GM12875 (cell line): ENCODE data around the gene TMEM170A.
"Not testable (repeated sequence)": the region's sequence is repeated elsewhere in the genome, so short reads cannot be mapped to it uniquely, and the experiment has no call there.

Experiments used
- H3K4me3 ChIP-seq: one replicate; pipeline ENCODE4 v1.5.1; 2011; ENCODE audit warnings: low read depth, low read length, control low read depth
- CTCF ChIP-seq: IDR thresholded peaks from 2 replicates; pipeline ENCODE4 v1.5.1; 2011; ENCODE audit warnings: low read depth, mild to moderate bottlenecking, control low read depth, inconsistent platforms, low read length, moderate library complexity, borderline replicate concordance; ENCODE audit not compliant: insufficient read depth

The TMEM170A gene

GRCh38 chr16:75445298-75445697 is 19.2 kb downstream of the TMEM170A start:
- no peak for TF ChIP-seq CTCF
- no peak overlapping the region for H3K4me3 ChIP-seq

DNA sequence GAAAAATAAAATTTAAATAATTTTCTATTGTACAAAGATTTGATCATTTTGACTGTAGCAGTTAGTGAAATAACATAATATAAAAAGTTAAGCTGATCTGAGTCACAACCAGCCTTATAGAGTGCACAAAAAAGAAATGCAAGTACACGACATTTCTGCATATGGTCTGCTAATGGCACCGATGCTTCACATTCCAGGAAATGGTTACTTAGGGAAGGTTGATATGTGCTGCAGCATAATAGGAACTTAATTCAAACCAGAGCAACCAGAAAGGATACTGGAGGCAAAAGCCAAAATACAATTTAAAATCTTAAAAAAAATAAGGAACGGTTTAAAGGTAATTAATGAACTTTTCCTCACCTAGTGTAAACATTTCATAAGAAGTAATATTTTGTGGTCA is 21.2 kb downstream of the TMEM170A start:
- no peak for TF ChIP-seq CTCF
- H3K4me3 ChIP-seq: no peak overlapping the region

GRCh38 chr16:75433732-75434413 is 30.6 kb downstream of the TMEM170A start:
- peak overlapping the region; percentile 83 for H3K4me3 ChIP-seq
- no peak for TF ChIP-seq CTCF

GRCh38 chr16:75432828-75433731 is 31.4 kb downstream of the TMEM170A start, which contains the start of gene CFDP1:
Gene CFDP1, minus strand, starts transcription at chr16:75433503. Its CDS starts 151 bp downstream, at chr16:75433352.
- no peak for TF ChIP-seq CTCF
- peak within 1 kb of the TSS; percentile 83 for H3K4me3 ChIP-seq

DNA sequence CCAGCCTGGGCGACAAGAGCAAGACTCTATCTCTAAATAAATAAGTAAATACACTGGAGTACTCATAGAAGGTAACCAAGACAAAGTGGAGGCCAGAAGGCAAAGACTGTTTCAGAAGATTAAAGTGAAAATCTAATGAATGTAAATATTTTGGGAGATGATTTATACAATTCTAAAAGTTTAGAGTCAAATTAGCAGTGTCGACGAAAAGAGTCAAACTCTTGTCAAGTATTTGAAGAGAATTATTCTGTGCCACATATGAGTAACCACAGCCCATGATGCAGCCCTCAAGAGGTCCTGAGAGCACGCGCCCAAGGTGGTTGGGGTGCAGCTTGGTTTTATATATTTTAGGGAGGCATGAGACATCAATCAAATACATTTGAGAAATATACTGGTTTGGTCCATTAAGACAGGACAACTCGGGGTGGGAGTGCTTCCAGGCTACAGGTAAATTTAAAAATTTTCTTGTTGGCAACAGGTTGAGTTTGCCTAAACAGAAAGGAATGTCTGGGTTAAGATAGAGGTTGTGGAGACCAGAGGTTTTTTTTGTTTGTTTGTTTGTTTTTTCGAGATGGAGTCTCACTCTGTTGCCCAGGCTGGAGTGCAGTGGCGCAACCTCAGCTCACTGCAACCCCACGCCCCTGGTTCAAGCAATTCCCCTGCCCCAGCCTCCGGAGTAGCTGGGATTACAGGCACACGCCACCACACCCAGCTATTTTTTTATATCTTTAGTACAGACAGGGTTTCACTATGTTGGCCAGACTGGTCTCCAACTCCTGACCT is 34.7 kb downstream of the TMEM170A start:
- H3K4me3 ChIP-seq: no peak overlapping the region
- TF ChIP-seq CTCF: no peak

DNA sequence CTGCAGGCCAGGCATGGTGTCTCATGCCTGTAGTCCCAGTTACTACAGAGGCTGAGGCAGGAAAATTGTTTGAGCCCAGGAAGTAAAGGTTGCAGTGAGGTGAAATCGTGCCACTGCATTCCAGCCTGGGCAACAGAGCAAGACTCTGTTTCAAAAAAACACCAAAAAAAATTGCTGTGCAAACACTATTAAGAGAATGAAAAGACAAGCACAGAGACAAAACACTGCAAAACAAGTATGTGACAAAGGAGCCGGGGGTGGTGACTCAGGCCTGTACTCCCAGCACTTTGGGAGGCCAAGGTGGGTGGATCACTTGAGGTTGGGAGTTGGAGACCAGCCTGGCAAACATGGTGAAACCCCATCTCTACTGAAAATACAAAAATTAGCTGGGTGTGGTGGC is 38.0 kb downstream of the TMEM170A start:
- not testable (repeated sequence) for H3K4me3 ChIP-seq

- not testable (repeated sequence) for H3K4me3 ChIP-seq
Observed at GRCh38 chr16:75424105-75424762, 40.3 kb downstream of the TMEM170A start.
